Kidney epithelial cell (primary cell): Measurements from ENCODE around the gene RAB36. TPM values are rescaled to one million over a fixed set of nuclear protein-coding genes. Genes with fewer than 3 reads are reported as not detected.

Source experiments
- DNase-seq: peaks from one replicate; pipeline ENCODE4 v3.0.0-alpha.2; 2010; ENCODE audit warnings: low read depth
- H3K27me3 ChIP-seq: 2 replicates; pipeline ENCODE4 v1.6.0; 2011; ENCODE audit warnings: low read length; ENCODE audit not compliant: control insufficient read depth, insufficient read depth
- H3K36me3 ChIP-seq: 2 replicates; pipeline ENCODE4 v1.5.1; 2011; ENCODE audit warnings: low read length; ENCODE audit not compliant: control insufficient read depth, insufficient read depth
- H3K4me3 ChIP-seq: 2 replicates; pipeline ENCODE4 v1.5.1; 2011; ENCODE audit warnings: low read depth, mild to moderate bottlenecking, control low read depth, low read length
- total RNA-seq: library from RNA; depleted of rRNA; stranded (reverse); fragments of >200 nt; gene quantifications from 2 replicates; pipeline ENCODE4 v1.2.3, GENCODE V29; 2015
- TF ChIP-seq, protein P1 (sequence below): IDR thresholded peaks from 2 replicates; pipeline ENCODE4 v1.5.1; 2011; ENCODE audit warnings: mild to moderate bottlenecking, moderate library complexity, low read length, control low read depth, inconsistent platforms; ENCODE audit not compliant: insufficient read depth, poor library complexity, severe bottlenecking

RAB36 gene
- total RNA-seq, 1 donor from 2014 or later = 5.7 TPM

GRCh38 chr22:23137468-23137867 lies 7.8 kb upstream of the RAB36 start:
- H3K36me3 ChIP-seq = no peaks in the 10 kb centered on the region
- no peaks in the 10 kb centered on the region for H3K27me3 ChIP-seq
- H3K4me3 ChIP-seq = no peak overlapping the region
- DNase-seq = no peak
- TF ChIP-seq, protein P1, sequence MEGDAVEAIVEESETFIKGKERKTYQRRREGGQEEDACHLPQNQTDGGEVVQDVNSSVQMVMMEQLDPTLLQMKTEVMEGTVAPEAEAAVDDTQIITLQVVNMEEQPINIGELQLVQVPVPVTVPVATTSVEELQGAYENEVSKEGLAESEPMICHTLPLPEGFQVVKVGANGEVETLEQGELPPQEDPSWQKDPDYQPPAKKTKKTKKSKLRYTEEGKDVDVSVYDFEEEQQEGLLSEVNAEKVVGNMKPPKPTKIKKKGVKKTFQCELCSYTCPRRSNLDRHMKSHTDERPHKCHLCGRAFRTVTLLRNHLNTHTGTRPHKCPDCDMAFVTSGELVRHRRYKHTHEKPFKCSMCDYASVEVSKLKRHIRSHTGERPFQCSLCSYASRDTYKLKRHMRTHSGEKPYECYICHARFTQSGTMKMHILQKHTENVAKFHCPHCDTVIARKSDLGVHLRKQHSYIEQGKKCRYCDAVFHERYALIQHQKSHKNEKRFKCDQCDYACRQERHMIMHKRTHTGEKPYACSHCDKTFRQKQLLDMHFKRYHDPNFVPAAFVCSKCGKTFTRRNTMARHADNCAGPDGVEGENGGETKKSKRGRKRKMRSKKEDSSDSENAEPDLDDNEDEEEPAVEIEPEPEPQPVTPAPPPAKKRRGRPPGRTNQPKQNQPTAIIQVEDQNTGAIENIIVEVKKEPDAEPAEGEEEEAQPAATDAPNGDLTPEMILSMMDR = no peak

GRCh38 chr22:23137905-23138561 lies 7.2 kb upstream of the RAB36 start:
- TF ChIP-seq, protein P1 = no peak
- H3K4me3 ChIP-seq = no peak overlapping the region
- H3K36me3 ChIP-seq = no peaks in the 10 kb centered on the region
- no peak for DNase-seq
- H3K27me3 ChIP-seq = no peaks in the 10 kb centered on the region

- no peaks in the 10 kb centered on the region for H3K36me3 ChIP-seq
- no peak overlapping the region for H3K4me3 ChIP-seq
- DNase-seq = no peak
- no peaks in the 10 kb centered on the region for H3K27me3 ChIP-seq
- TF ChIP-seq, protein P1 = no peak
Observed at GRCh38 chr22:23138584-23139435, 6.5 kb upstream of the RAB36 start.

DNA sequence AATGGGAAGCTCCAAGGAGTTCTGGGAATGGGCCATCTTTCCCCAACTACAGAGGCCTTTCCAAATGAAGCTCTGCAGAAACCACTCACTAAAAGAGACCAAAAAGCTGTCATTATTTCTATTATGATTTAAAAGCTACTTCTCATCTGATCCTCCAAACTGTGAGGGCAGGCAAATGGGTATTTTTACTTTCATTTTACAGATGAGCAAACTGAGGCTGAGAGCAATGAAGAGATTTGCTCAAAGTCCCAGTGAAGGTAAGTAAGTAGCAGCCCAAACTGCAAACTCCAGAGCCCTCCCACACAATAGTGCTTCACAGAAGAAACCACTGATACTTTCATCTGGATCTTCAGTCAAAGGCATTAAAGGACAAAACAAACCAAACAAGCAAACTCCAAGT lies 4.9 kb upstream of the RAB36 start:
- no peak for DNase-seq
- H3K27me3 ChIP-seq = no peaks in the 10 kb centered on the region
- H3K36me3 ChIP-seq = no peaks in the 10 kb centered on the region
- TF ChIP-seq, protein P1 = no peak
- H3K4me3 ChIP-seq = no peak overlapping the region

- DNase-seq = no peak
- TF ChIP-seq, protein P1 = no peak
- Histone ChIP-seq H3K36me3 (no peaks in the 10 kb centered on the region), H3K4me3 (no peak overlapping the region), H3K27me3 (no peaks in the 10 kb centered on the region)
Observed at GRCh38 chr22:23142546-23143105, 2.7 kb upstream of the RAB36 start.
